T-helper 17 cell (primary cell): Measurements from ENCODE around the gene CUL2. TPM values are rescaled to one million over a fixed set of nuclear protein-coding genes. Genes with fewer than 3 reads are reported as not detected.
A peak's percentile ranks its signal among the peaks of the same experiment; 100 is the strongest.
"Not testable (repeated sequence)": the region's sequence is repeated elsewhere in the genome, so short reads cannot be mapped to it uniquely, and the experiment has no call there.

Source experiments
- ATAC-seq: fragments of 150-1000 bp; cut with Tn5 transposase; 2 replicates; pipeline ENCODE4 v1.10.0; 2021; ENCODE audit warnings: mild to moderate bottlenecking, moderate library complexity
- DNase-seq, 3 donors: peaks; one replicate each; pipeline versions ENCODE4 v3.0.0 to v3.0.0-alpha.2; 2020 to 2021
- H3K9me3 ChIP-seq: one replicate; pipeline ENCODE4 v1.7.0; 2013; ENCODE audit warnings: low read length, mild to moderate bottlenecking; ENCODE audit not compliant: control insufficient read depth, poor library complexity, severe bottlenecking
- H3K27ac Mint-ChIP-seq: one replicate; pipeline ENCODE4 v1.8.0; 2022; ENCODE audit warnings: mild to moderate bottlenecking, moderate library complexity, mixed read lengths
- H3K27me3 Mint-ChIP-seq: one replicate; pipeline ENCODE4 v1.8.0; 2022; ENCODE audit warnings: mixed read lengths
- H3K36me3 Mint-ChIP-seq: one replicate; pipeline ENCODE4 v1.8.0; 2022; ENCODE audit warnings: low read depth, mixed read lengths
- H3K4me1 Mint-ChIP-seq: one replicate; pipeline ENCODE4 v1.8.0; 2022; ENCODE audit warnings: mild to moderate bottlenecking, mixed read lengths
- H3K4me3 Mint-ChIP-seq: one replicate; pipeline ENCODE4 v1.8.0; 2022; ENCODE audit warnings: mild to moderate bottlenecking, moderate library complexity, mixed read lengths
- total RNA-seq, 4 donors: library from RNA in 2 of 4; stranded (reverse) in 2 of 4; gene quantifications; one replicate each; pipeline ENCODE4 v1.2.3 and lab custom pipeline; 2022 to 2026

Gene CUL2
- total RNA-seq, 2 donors from 2014 or later, result 25.6 to 36.9 TPM

- no peak for DNase-seq
- no peak overlapping the region for H3K27ac Mint-ChIP-seq
- H3K9me3 ChIP-seq, result no peaks in the 10 kb centered on the region
- no peaks in the 10 kb centered on the region for H3K36me3 Mint-ChIP-seq
- ATAC-seq, result no peak
- no peak overlapping the region for H3K4me3 Mint-ChIP-seq
- no peaks in the 10 kb centered on the region for H3K4me1 Mint-ChIP-seq
- peaks cover 13% of the 10 kb centered on the region for H3K27me3 Mint-ChIP-seq
These were observed 22.4 kb upstream of the CUL2 start for GRCh38 chr10:35112571-35112970.

GRCh38 chr10:35103882-35104281 is 13.7 kb upstream of the CUL2 start:
- Mint-ChIP-seq H3K27ac (no peak overlapping the region), H3K4me1 (no peaks in the 10 kb centered on the region), H3K4me3 (no peak overlapping the region), H3K27me3 (no peaks in the 10 kb centered on the region), H3K36me3 (no peaks in the 10 kb centered on the region)
- H3K9me3 ChIP-seq, result no peaks in the 10 kb centered on the region
- ATAC-seq (no peak), DNase-seq (no peak)

GRCh38 chr10:35097510-35097909 is 7.4 kb upstream of the CUL2 start:
- ATAC-seq (no peak), DNase-seq (no peak)
- H3K4me3 Mint-ChIP-seq, result no peak overlapping the region
- no peak overlapping the region for H3K27ac Mint-ChIP-seq
- H3K9me3 ChIP-seq, result no peaks in the 10 kb centered on the region
- H3K27me3 Mint-ChIP-seq, result peaks cover 14% of the 10 kb centered on the region
- peaks cover 2% of the 10 kb centered on the region for H3K4me1 Mint-ChIP-seq
- H3K36me3 Mint-ChIP-seq, result no peaks in the 10 kb centered on the region

- H3K4me3 Mint-ChIP-seq, result no peak overlapping the region
- H3K4me1 Mint-ChIP-seq, result peaks cover 3% of the 10 kb centered on the region
- H3K27ac Mint-ChIP-seq, result no peak overlapping the region
- ATAC-seq (no peak), DNase-seq (no peak)
- no peaks in the 10 kb centered on the region for H3K36me3 Mint-ChIP-seq
- peaks cover 14% of the 10 kb centered on the region for H3K27me3 Mint-ChIP-seq
- no peaks in the 10 kb centered on the region for H3K9me3 ChIP-seq
These were observed 6.2 kb upstream of the CUL2 start for GRCh38 chr10:35096312-35096711.

- H3K4me3 Mint-ChIP-seq, result no peak overlapping the region
- no peaks in the 10 kb centered on the region for H3K36me3 Mint-ChIP-seq
- H3K9me3 ChIP-seq, result no peaks in the 10 kb centered on the region
- H3K27ac Mint-ChIP-seq, result no peak overlapping the region
- DNase-seq (no peak), ATAC-seq (no peak)
- H3K4me1 Mint-ChIP-seq, result peaks cover 24% of the 10 kb centered on the region
- H3K27me3 Mint-ChIP-seq, result peaks cover 14% of the 10 kb centered on the region
These were observed 2.7 kb upstream of the CUL2 start for GRCh38 chr10:35092851-35093250.

GRCh38 chr10:35091994-35092790 is 2.1 kb upstream of the CUL2 start:
- ATAC-seq, result no peak
- H3K9me3 ChIP-seq, result no peaks in the 10 kb centered on the region

GRCh38 chr10:35089611-35090161 is 455 bp downstream of the CUL2 start:
- ATAC-seq (peak; percentile 15), DNase-seq (no peak)
- peak overlapping the region; percentile 89 for H3K27ac Mint-ChIP-seq
- H3K36me3 Mint-ChIP-seq, result peaks cover 5% of the 10 kb centered on the region
- peak overlapping the region; percentile 94 for H3K4me3 Mint-ChIP-seq
- no peaks in the 10 kb centered on the region for H3K27me3 Mint-ChIP-seq
- H3K4me1 Mint-ChIP-seq, result peaks cover 40% of the 10 kb centered on the region
- no peaks in the 10 kb centered on the region for H3K9me3 ChIP-seq

More at GRCh38 chr10:35091994-35092790, 2.1 kb upstream of the CUL2 start:
- peaks cover 12% of the 10 kb centered on the region for H3K27me3 Mint-ChIP-seq
- H3K36me3 Mint-ChIP-seq, result peaks cover 5% of the 10 kb centered on the region
- no peak for DNase-seq
- H3K4me3 Mint-ChIP-seq, result no peak overlapping the region
- peak overlapping the region; percentile 89 for H3K27ac Mint-ChIP-seq
- peaks cover 31% of the 10 kb centered on the region for H3K4me1 Mint-ChIP-seq

DNA sequence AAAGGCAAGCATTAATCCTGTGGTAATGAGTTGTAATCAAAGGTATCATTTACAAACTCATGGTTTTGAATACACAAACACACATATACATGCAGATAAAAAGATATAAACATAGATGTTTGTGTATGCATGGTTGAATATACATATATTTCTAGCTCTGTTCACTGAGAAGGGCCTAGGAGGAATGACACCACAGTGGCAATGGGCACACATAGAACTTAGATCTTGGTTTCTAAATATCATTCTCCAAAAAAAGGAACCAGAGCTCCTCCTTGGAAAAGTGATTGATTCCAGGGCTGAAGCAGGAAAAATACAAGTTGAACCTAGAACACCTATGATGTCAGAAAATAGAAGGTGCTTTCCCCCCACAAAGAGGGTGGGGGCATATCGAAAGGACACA is 6.9 kb downstream of the CUL2 start:
- ATAC-seq (no peak), DNase-seq (no peak)
- no peak overlapping the region for H3K4me3 Mint-ChIP-seq
- H3K4me1 Mint-ChIP-seq, result peaks cover 49% of the 10 kb centered on the region
- H3K36me3 Mint-ChIP-seq, result peaks cover 7% of the 10 kb centered on the region
- H3K27me3 Mint-ChIP-seq, result no peaks in the 10 kb centered on the region
- H3K27ac Mint-ChIP-seq, result no peak overlapping the region
- no peaks in the 10 kb centered on the region for H3K9me3 ChIP-seq

DNA sequence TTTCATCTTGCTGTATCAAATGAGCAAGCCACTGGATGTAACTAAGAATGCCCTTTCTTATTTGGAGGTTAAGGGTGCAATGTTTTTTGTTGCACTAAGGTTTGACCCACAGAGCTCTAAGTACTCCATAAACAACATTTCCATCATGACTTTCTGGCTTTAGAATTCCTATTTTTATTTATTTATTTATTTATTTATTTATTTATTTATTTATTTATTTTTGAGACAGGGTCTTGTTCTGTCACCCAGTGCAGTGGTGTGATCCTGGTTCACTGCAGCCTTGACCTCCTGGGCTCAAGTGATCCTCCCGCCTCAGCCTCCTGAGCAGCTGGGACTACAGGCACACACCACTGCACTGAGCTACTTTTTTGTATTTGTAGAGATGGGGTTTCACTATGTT is 9.9 kb downstream of the CUL2 start:
- H3K36me3 Mint-ChIP-seq, H3K9me3 ChIP-seq, H3K4me3 Mint-ChIP-seq, H3K27me3 Mint-ChIP-seq, ATAC-seq, DNase-seq, H3K27ac Mint-ChIP-seq: not testable (repeated sequence)
- H3K4me1 Mint-ChIP-seq, result peaks cover 31% of the 10 kb centered on the region

GRCh38 chr10:35079763-35080162 is 10.4 kb downstream of the CUL2 start:
- Mint-ChIP-seq H3K4me1 (peaks cover 34% of the 10 kb centered on the region), H3K36me3 (peaks cover 2% of the 10 kb centered on the region), H3K27me3 (no peaks in the 10 kb centered on the region), H3K4me3 (no peak overlapping the region), H3K27ac (no peak overlapping the region)
- H3K9me3 ChIP-seq, result no peaks in the 10 kb centered on the region
- no peak for ATAC-seq
- DNase-seq, result no peak

GRCh38 chr10:35079265-35079664 is 10.9 kb downstream of the CUL2 start:
- DNase-seq (no peak), ATAC-seq (no peak)
- Mint-ChIP-seq H3K27me3 (no peaks in the 10 kb centered on the region), H3K4me3 (no peak overlapping the region), H3K36me3 (peaks cover 2% of the 10 kb centered on the region), H3K4me1 (peaks cover 38% of the 10 kb centered on the region), H3K27ac (no peak overlapping the region)
- no peaks in the 10 kb centered on the region for H3K9me3 ChIP-seq

- Mint-ChIP-seq H3K27me3 (no peaks in the 10 kb centered on the region), H3K4me3 (no peak overlapping the region), H3K36me3 (peaks cover 3% of the 10 kb centered on the region), H3K27ac (peak overlapping the region; percentile 39), H3K4me1 (peaks cover 22% of the 10 kb centered on the region)
- ATAC-seq, result no peak
- H3K9me3 ChIP-seq, result no peaks in the 10 kb centered on the region
- DNase-seq, result no peak
These were observed 14.9 kb downstream of the CUL2 start for GRCh38 chr10:35075228-35075627.

GRCh38 chr10:35074266-35074665 is 15.9 kb downstream of the CUL2 start:
- Mint-ChIP-seq H3K27me3 (no peaks in the 10 kb centered on the region), H3K4me1 (peaks cover 21% of the 10 kb centered on the region), H3K36me3 (peaks cover 5% of the 10 kb centered on the region), H3K27ac (peak overlapping the region; percentile 61), H3K4me3 (no peak overlapping the region)
- no peaks in the 10 kb centered on the region for H3K9me3 ChIP-seq
- ATAC-seq (no peak), DNase-seq (no peak)

- H3K36me3 Mint-ChIP-seq, result peaks cover 5% of the 10 kb centered on the region
These were observed 19.6 kb downstream of the CUL2 start for GRCh38 chr10:35070521-35070920.

More at GRCh38 chr10:35070521-35070920, 19.6 kb downstream of the CUL2 start:
- ATAC-seq (no peak), DNase-seq (no peak)
- H3K9me3 ChIP-seq, result no peaks in the 10 kb centered on the region
- H3K27ac Mint-ChIP-seq, result peak overlapping the region; percentile 62
- H3K4me3 Mint-ChIP-seq, result no peak overlapping the region
- peaks cover 20% of the 10 kb centered on the region for H3K4me1 Mint-ChIP-seq
- no peaks in the 10 kb centered on the region for H3K27me3 Mint-ChIP-seq
